ENCODE data around the gene FIP1L1. TPM values are rescaled to one million over a fixed set of nuclear protein-coding genes. Genes with fewer than 3 reads are reported as not detected.

FIP1L1 gene
- total and polyA plus RNA-seq, 2 of the 4 experiments (the other 2 are of a cell fraction): 31.1 to 37.5 TPM

GRCh38 chr4:53499791-53500190, 122.3 kb downstream of the FIP1L1 start:
- ChIA-PET POLR2A (ENCODE audit: unreplicated experiment) (no interaction called here), CTCF (no interaction called here)
- Histone ChIP-seq H4K20me1 (ENCODE audit: insufficient read depth, low read length) (no peaks in the 10 kb centered on the region), H3K9ac (ENCODE audit: low read depth, low read length) (no peak overlapping the region), H2AK9ac (replicated peaks; ENCODE audit: low read depth, low read length, poor library complexity) (no peak overlapping the region), H4K5ac (ENCODE audit: low read depth, low read length) (no peak overlapping the region), H4K8ac (ENCODE audit: low read depth in 2 of 2, low read length in 2 of 2) (no peak overlapping the region), H3K79me1 (ENCODE audit: low read depth in 1 of 2, low read length in 2 of 2) (no peaks in the 10 kb centered on the region), H3K36me3 (ENCODE audit: control insufficient read depth, insufficient read depth, low read length) (no peaks in the 10 kb centered on the region), H3K9me1 (ENCODE audit: insufficient read depth, low read length) (no peaks in the 10 kb centered on the region), H3K4me2 (ENCODE audit: low read depth, low read length) (no peak overlapping the region), H2BK20ac (ENCODE audit: low read depth, low read length) (no peak overlapping the region), H3K4ac (ENCODE audit: low read depth, low read length) (no peak overlapping the region), H2AK5ac (ENCODE audit: low read depth, low read length) (no peak overlapping the region), H3K27me3 (ENCODE audit: control insufficient read depth, insufficient read depth, low read length) (no peaks in the 10 kb centered on the region), H4K91ac (ENCODE audit: insufficient read depth, low read depth, low read length) (no peak overlapping the region), H3K4me1 (ENCODE audit: control insufficient read depth, insufficient read depth, low read length) (peaks cover 2% of the 10 kb centered on the region), H3K23ac (ENCODE audit: low read depth, low read length) (no peak overlapping the region), H3K4me3 (ENCODE audit: insufficient read depth, low read depth, low read length) (no peak overlapping the region), H2BK15ac (ENCODE audit: low read depth, low read length) (peak overlapping the region; percentile 15; the same call in 1 of the 3 replicates), H3K27ac (ENCODE audit: insufficient read depth, low read length) (no peak overlapping the region), H3K9me3 (ENCODE audit: control insufficient read depth, insufficient read depth, low read length) (no peaks in the 10 kb centered on the region), H3K56ac (ENCODE audit: extremely low read depth, insufficient read depth, low read length) (no peak overlapping the region), H2AFZ (replicated peaks; ENCODE audit: low read length, poor library complexity) (no peak overlapping the region), H2BK120ac (ENCODE audit: low read depth, low read length) (no peak overlapping the region), H3K14ac (replicated peaks; ENCODE audit: low read depth, low read length) (no peak overlapping the region), H3K18ac (ENCODE audit: low read depth, low read length) (0 out of 2 replicates have a peak overlapping the region, but pooled peaks have one; percentile 6), H2BK5ac (ENCODE audit: low read depth, low read length, poor library complexity, severe bottlenecking) (no peak overlapping the region)
- no peak for TF ChIP-seq ELK1 (IDR thresholded peaks at IDR 0.05; ENCODE audit: borderline replicate concordance, low read depth, low read length)
- TF ChIP-seq USF2 (IDR thresholded peaks at IDR 0.05; ENCODE audit: low read depth, low read length): no peak
- TF ChIP-seq MXI1 (IDR thresholded peaks at IDR 0.05; ENCODE audit: borderline replicate concordance, low read depth, low read length): no peak
- no peak for TF ChIP-seq MAZ (IDR thresholded peaks at IDR 0.05; ENCODE audit: borderline replicate concordance, low read depth, low read length)
- no peak for TF ChIP-seq RFX5 (IDR thresholded peaks at IDR 0.05; ENCODE audit: low read depth, low read length)
- no peak for TF ChIP-seq POLR2A (IDR thresholded peaks at IDR 0.05; ENCODE audit: low read depth, low read length)
- no CpG with 5 or more reads among the region's 1 CpG for WGBS, 2 experiments (ENCODE audit: extremely low coverage in 2 of 2, insufficient read length in 1 of 2)
- in situ Hi-C loops (cut with MboI; ENCODE audit: low sequenced_read_pairs) (loop anchor here (10.0 kb wide), 1 partner anchor 725 kb away; the partner anchor contains the start of gene PDGFRA), intact Hi-C loops (cut with micrococcal nuclease) (loop anchor here (10.0 kb wide), 1 partner anchor 285 kb away; no protein-coding TSS in a partner anchor), dilution Hi-C loops (cut with HindIII; ENCODE audit: low sequenced_read_pairs, unreplicated experiment) (no loop called here)
- ATAC-seq (ENCODE audit: low read depth) (no peak), DNase-seq (no peak)
- BruUV-seq (replicated peaks): no TSS peak
